GM18909 (cell line): ENCODE results near the gene MS4A18.
"Not testable (repeated sequence)": the region's sequence is repeated elsewhere in the genome, so short reads cannot be mapped to it uniquely, and the experiment has no call there.

ENCODE experiments used
- ATAC-seq: cut with Tn5 transposase; IDR thresholded peaks from one replicate; pipeline ENCODE4 v1.9.1; 2021; ENCODE audit warnings: mild to moderate bottlenecking; ENCODE audit not compliant: unreplicated experiment, poor library complexity

The MS4A18 gene

DNA sequence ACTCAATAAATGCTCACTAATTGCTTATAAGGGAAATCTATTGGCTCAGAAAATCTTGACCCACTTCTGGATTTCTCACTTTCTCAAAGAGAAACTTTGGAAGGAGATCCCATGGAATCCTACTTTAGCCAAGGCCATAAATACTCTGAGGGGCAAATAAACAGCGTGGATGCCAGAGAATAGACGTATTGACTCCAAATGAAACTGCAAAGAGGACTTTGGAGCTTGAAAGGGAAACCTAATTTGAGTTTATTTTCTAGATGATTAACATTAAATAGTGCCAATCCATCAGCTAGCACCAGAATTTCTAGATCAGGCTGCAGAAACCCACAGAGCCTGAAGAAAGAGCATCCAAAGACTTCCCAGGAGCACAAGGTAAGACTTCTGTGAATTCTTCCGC lies at the start of gene MS4A18:
TSS of gene MS4A18 (plus strand) at position 301 of the 400 bp plus-strand sequence.
- no peak for ATAC-seq

DNA sequence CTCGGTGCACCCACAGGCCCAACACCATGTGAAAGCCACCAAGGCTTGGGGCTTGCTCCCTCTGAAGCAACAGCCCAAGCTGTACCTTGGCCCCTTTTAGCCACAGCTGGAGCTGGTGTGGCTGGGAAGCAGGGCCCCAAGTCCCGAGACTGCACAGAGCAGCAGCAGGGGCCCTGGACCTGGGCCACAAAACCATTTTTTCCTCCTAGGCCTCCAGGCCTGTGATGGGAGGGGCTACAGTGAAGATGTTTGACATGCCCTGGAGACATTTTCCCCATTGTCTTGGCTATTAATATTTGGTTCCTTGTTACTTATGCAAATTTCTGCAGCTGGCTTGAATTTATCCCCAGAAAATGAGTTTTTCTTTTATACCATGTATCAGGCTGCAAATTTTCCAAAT lies 46.3 kb upstream of the MS4A18 start:
- not testable (repeated sequence) for ATAC-seq

GRCh38 chr11:60679879-60680278 lies 44.6 kb upstream of the MS4A18 start:
- no peak for ATAC-seq

GRCh38 chr11:60680455-60681119 lies 43.9 kb upstream of the MS4A18 start:
- no peak for ATAC-seq

- peak; percentile 42 for ATAC-seq
Observed at GRCh38 chr11:60684541-60684848, 40.0 kb upstream of the MS4A18 start.

- no peak for ATAC-seq
Observed at GRCh38 chr11:60691661-60692060, 32.9 kb upstream of the MS4A18 start.

- no peak for ATAC-seq
Observed at GRCh38 chr11:60699284-60699691, 25.2 kb upstream of the MS4A18 start, which contains the start of gene MS4A8. TSS of gene MS4A8 (plus strand) at chr11:60699612. CDS start at chr11:60700861, 1,249 bp downstream.

- ATAC-seq = no peak
Observed at GRCh38 chr11:60699936-60700335, 24.6 kb upstream of the MS4A18 start.

DNA sequence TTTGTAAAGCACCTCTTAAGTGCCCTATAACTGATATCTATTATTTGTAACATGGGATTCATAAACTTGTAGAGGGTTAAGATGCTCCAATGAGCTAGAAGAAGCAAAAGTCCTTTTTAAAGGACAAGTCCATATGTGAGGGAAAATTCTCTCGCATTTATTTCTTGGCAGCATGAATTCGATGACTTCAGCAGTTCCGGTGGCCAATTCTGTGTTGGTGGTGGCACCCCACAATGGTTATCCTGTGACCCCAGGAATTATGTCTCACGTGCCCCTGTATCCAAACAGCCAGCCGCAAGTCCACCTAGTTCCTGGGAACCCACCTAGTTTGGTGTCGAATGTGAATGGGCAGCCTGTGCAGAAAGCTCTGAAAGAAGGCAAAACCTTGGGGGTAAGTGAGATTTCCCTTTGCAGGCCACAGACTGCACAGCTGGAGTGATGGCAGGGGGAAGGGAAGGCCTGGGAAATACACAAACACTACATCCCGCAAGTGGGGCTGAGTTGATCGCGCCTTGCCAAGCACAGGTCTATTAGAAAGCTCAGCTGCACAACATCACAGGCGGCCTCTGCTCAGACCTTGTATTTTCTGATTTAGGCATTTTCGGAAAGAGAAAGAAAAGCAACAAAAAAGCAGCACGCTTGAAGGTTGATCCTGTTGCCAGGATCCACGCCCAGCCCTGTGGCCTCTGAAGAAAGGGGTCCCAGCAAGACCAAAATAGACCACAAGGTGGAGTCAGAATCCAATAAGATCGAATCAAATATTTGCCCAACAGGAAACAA lies 23.6 kb upstream of the MS4A18 start:
- ATAC-seq = no peak

- ATAC-seq = no peak
Observed at GRCh38 chr11:60701469-60701818, 23.1 kb upstream of the MS4A18 start.

GRCh38 chr11:60703374-60703773 lies 21.1 kb upstream of the MS4A18 start:
- no peak for ATAC-seq

DNA sequence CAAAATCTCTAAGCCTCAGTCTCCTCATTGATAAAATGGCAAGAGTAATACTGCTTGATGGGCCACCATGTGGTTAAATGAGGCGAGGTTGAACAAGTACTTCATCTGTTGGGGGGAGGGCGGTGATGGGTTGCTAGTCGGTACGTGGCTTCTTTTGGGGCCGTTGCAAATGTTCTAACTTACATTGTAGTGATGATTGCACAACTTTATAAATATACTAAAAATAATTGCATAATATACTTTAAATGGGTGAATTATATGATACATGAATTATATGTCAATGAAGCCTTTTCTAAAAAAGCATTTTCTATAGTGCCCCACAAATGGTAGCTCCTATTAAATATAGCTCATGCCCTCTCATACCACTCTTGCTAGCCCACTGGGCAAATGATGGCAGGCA lies 18.6 kb upstream of the MS4A18 start:
- ATAC-seq = no peak

- no peak for ATAC-seq
Observed at GRCh38 chr11:60706931-60707330, 17.6 kb upstream of the MS4A18 start.

DNA sequence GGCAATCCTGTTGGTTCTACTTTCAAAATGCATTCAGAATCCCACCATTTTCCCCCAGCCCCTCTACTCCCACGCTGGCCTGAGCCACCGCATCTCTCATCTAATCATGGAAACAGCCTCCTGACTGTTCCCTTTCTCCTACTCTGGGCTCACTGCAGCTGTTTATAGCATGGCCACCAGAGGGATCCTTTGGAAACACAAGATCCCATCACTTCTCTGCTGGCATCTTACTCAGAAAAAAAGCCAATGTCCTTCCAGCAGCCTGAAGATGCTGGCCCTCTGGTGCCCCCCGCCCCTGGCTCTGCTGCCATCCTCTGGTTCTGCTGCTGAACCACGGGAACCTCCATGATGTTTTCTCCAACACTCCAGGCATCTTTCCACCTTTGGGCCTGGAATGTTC lies 14.0 kb upstream of the MS4A18 start:
- no peak for ATAC-seq

DNA sequence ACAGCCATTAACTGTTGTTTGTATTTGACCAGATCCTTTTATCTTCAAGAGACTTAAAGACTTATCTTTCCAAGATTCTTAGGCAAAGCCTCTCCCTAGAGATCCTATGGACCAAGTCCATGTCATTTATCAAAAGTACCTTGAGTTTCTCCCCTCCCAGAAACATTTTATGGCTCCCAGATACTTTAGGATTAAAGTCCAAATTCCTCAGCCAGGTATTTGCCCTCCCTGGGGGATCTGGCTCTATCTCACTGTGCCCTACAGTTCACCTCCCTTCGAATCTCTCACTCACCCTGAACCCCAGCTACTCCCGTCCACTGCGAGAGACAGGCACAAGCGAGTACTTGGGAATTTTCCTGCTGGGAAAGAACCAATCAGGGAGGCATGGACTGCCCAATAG lies 13.2 kb upstream of the MS4A18 start:
- no peak for ATAC-seq

- ATAC-seq = not testable (repeated sequence)
Observed at GRCh38 chr11:60713423-60713822, 11.1 kb upstream of the MS4A18 start.

DNA sequence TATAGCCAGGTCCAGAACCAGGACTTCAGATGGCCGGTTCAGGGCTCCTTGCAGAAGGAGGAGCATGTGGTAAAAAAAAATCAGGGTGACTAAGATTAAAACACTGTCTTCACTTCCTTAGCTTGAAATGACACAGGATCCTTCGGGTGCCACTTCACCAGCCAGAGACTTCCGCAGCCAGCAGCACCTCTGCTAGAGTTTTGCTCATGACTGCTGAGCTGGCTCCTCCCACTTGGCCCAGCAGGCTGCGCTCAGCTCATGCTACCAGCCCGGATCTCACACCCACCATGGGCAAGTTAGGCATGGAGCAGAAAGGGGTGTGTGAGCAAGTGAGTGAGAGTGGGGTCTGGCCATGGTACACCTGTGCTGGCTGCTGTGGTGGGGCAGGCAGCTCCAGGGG lies 6.6 kb upstream of the MS4A18 start:
- no peak for ATAC-seq

- ATAC-seq = no peak
Observed at GRCh38 chr11:60718524-60719316, 5.8 kb upstream of the MS4A18 start.

GRCh38 chr11:60719391-60719790 lies 5.1 kb upstream of the MS4A18 start:
- ATAC-seq = no peak

DNA sequence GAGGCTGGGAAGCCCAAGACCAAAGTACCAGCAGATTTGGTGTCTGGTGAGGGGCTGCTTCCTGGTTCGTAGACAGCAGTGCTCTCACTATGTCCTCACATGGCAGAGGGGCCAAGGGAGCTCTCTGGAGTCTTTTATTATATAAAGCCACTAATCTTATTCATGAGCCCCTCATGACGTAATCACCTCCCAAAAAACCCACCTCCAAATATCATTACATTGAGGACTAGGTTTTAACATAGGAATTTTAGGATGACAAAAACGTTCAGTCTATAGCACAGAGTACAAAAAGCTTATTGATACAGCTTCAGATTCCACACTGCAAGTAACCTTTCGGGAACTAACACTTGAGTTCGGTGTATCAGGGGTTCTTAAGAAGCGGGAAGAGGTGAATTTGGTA lies 4.1 kb upstream of the MS4A18 start:
- ATAC-seq = no peak

GRCh38 chr11:60725592-60725991 lies 1.1 kb downstream of the MS4A18 start:
- no peak for ATAC-seq
